Keratinocyte (primary cell): ENCODE results near the gene LSM6. TPM values are rescaled to one million over a fixed set of nuclear protein-coding genes. Genes with fewer than 3 reads are reported as not detected.

Source experiments
- DNase-seq: peaks from one replicate; pipeline ENCODE4 v3.0.0-alpha.2; 2011; ENCODE audit warnings: low read depth, missing footprints, low spot score
- FAIRE-seq: peaks from 2 replicates; lab custom pipeline; 2011; peaks lifted over from hg19 to GRCh38; lab: Jason Lieb, UNC
- H2AFZ ChIP-seq: 2 replicates; pipeline ENCODE4 v1.6.0; 2012; ENCODE audit warnings: low read length, control low read depth, inconsistent platforms; ENCODE audit not compliant: control insufficient read depth
- H3K27ac ChIP-seq: 2 replicates; pipeline ENCODE4 v1.5.1; 2011; ENCODE audit warnings: low read length; ENCODE audit not compliant: control insufficient read depth, insufficient read depth
- H3K27me3 ChIP-seq: 3 replicates; pipeline ENCODE4 v1.6.0; 2011; ENCODE audit warnings: low read length; ENCODE audit not compliant: control insufficient read depth, insufficient read depth; ENCODE audit errors: extremely low read depth
- H3K36me3 ChIP-seq, 2 experiments: 2 replicates in 1 of 2; 3 replicates in 1 of 2; pipeline ENCODE4 v1.5.1; 2011; ENCODE audit warnings: low read length in 2 of 2, mild to moderate bottlenecking in 1 of 2; ENCODE audit not compliant: control insufficient read depth in 2 of 2, insufficient read depth in 2 of 2; ENCODE audit errors: extremely low read depth in 1 of 2
- H3K4me1 ChIP-seq: 3 replicates; pipeline ENCODE4 v1.5.1; 2011; ENCODE audit warnings: low read length; ENCODE audit not compliant: control insufficient read depth, insufficient read depth; ENCODE audit errors: extremely low read depth
- H3K4me2 ChIP-seq: 3 replicates; pipeline ENCODE4 v1.6.0; 2011; ENCODE audit warnings: low read depth, low read length; ENCODE audit not compliant: control insufficient read depth, insufficient read depth; ENCODE audit errors: extremely low read depth
- H3K4me3 ChIP-seq, 3 experiments: fragments of 200-600 bp in 1 of 3; sonication (generic) in 1 of 3; 2 replicates in 2 of 3; 3 replicates in 1 of 3; pipeline ENCODE4 v1.5.1; 2011 to 2016; ENCODE audit warnings: low read length in 3 of 3, mild to moderate bottlenecking in 3 of 3, control low read depth in 2 of 3, inconsistent platforms in 1 of 3, low read depth in 1 of 3, mixed read lengths in 1 of 3, mixed run types in 1 of 3, moderate library complexity in 1 of 3; ENCODE audit not compliant: control insufficient read depth in 2 of 3, insufficient read depth in 2 of 3; ENCODE audit errors: extremely low read depth in 1 of 3
- H3K79me2 ChIP-seq: 2 replicates; pipeline ENCODE4 v1.6.0; 2012; ENCODE audit warnings: low read length; ENCODE audit not compliant: control insufficient read depth, insufficient read depth
- H3K9ac ChIP-seq: 3 replicates; pipeline ENCODE4 v1.6.0; 2011; ENCODE audit warnings: low read length; ENCODE audit not compliant: control insufficient read depth, insufficient read depth; ENCODE audit errors: extremely low read depth
- H3K9me1 ChIP-seq: 3 replicates; pipeline ENCODE4 v1.6.0; 2011; ENCODE audit warnings: low read length; ENCODE audit not compliant: control insufficient read depth, insufficient read depth; ENCODE audit errors: extremely low read depth
- H3K9me3 ChIP-seq: 2 replicates; pipeline ENCODE4 v1.5.1; 2012; ENCODE audit warnings: low read depth, low read length; ENCODE audit not compliant: control insufficient read depth
- H4K20me1 ChIP-seq: 3 replicates; pipeline ENCODE4 v1.6.0; 2011; ENCODE audit warnings: low read length; ENCODE audit not compliant: control insufficient read depth, insufficient read depth; ENCODE audit errors: extremely low read depth
- CTCF ChIP-seq, 3 experiments: IDR thresholded peaks in 1 of 3; conservative IDR thresholded peaks in 1 of 3; optimal IDR thresholded peaks in 1 of 3; 2 replicates in 2 of 3; 3 replicates in 1 of 3; pipeline versions ENCODE3 to v1.5.1; 2011; ENCODE audit warnings: low read length in 3 of 3, mild to moderate bottlenecking in 3 of 3, moderate library complexity in 2 of 3, control low read depth in 1 of 3, inconsistent platforms in 1 of 3; ENCODE audit not compliant: insufficient read depth in 2 of 3; ENCODE audit errors: extremely low read depth in 1 of 3
- EZH2 ChIP-seq: IDR thresholded peaks from one replicate; pipeline ENCODE4 v1.6.1; 2012; ENCODE audit warnings: inconsistent platforms, mild to moderate bottlenecking, low read length, moderate library complexity
- dilution Hi-C: fragments of 300-500 bp; cut with MboI; formaldehyde crosslinking; loops from one replicate; pipeline ENCODE4 v1.7.0; 2020; ENCODE audit warnings: low sequenced_read_pairs; ENCODE audit not compliant: extremely low pct_ligation_motif_present
- polyA minus RNA-seq, 3 experiments: library from RNA; depleted of rRNA, polyadenylated mRNA; stranded (reverse); fragments of >200 nt; gene quantifications; 1 replicate in 1 of 3; 2 replicates in 1 of 3; 3 replicates in 1 of 3; pipeline ENCODE4 v1.2.3, GENCODE V29; 2011
- polyA plus RNA-seq, 5 experiments: library from polyadenylated mRNA; depleted of rRNA in 3 of 5; stranded (reverse) in 3 of 5; stranded (forward) in 1 of 5; unstranded in 1 of 5; fragments of >200 nt; gene quantifications; 1 replicate in 1 of 5; 2 replicates in 3 of 5; 3 replicates in 1 of 5; pipeline versions ENCODE4 v1.2.1 to v1.2.3, GENCODE V29; 2011 to 2012; ENCODE audit warnings: missing spikeins in 2 of 5, low read depth in 1 of 5, low replicate concordance in 1 of 5

LSM6 gene
- polyA plus RNA-seq (10.1 to 33.7 TPM (median 23.6 TPM) in 3 replicates), polyA minus RNA-seq (3.3 to 11.9 TPM (median 8.0 TPM) in 3 replicates)
- polyA plus RNA-seq (2011; ENCODE audit: low read depth): 48.7 TPM
- 14.9 and 17.2 TPM in 2 replicates for polyA plus RNA-seq (2011; cell fraction: cytosol; rRNA removed)
- 6.2 and 7.8 TPM in 2 replicates for polyA plus RNA-seq (2011; cell fraction: nucleus; rRNA removed)
- 19.1 and 36.9 TPM in 2 replicates for polyA plus RNA-seq (2012; ENCODE audit: low replicate concordance)
- polyA minus RNA-seq (2011; cell fraction: cytosol; rRNA and poly(A)+ RNA removed): 5.0 TPM
- polyA minus RNA-seq (2011; cell fraction: nucleus; rRNA and poly(A)+ RNA removed): 4.1 and 4.6 TPM in 2 replicates

GRCh38 chr4:146175541-146176453 lies at the start of gene LSM6:
TSS of gene LSM6 (plus strand) at chr4:146175718. CDS start at chr4:146182922, 7,204 bp downstream.
- peak; percentile 59 for FAIRE-seq
- Histone ChIP-seq H3K36me3 (peaks cover 0 to 2% of the 10 kb centered on the region in 2 experiments), H3K4me2 (peak within 1 kb of the TSS; percentile 87), H3K79me2 (peaks cover 48% of the 10 kb centered on the region), H3K9me3 (no peaks in the 10 kb centered on the region), H4K20me1 (no peaks in the 10 kb centered on the region), H3K9ac (peak within 1 kb of the TSS; percentile 84), H3K9me1 (no peaks in the 10 kb centered on the region), H3K27ac (peak within 1 kb of the TSS; percentile 70), H2AFZ (peak within 1 kb of the TSS; percentile 84), H3K4me3 (peak within 1 kb of the TSS; percentile 74 to 94 (median 79)), H3K27me3 (no peaks in the 10 kb centered on the region), H3K4me1 (peaks cover 19% of the 10 kb centered on the region)
- dilution Hi-C loops: no loop called here
- DNase-seq: peak; percentile 5
- TF ChIP-seq EZH2 (no peak), CTCF (optimal IDR thresholded peaks at IDR 0.05 in 1 of 3, IDR thresholded peaks at IDR 0.05 in 1 of 3, conservative IDR thresholded peaks at IDR 0.05 in 1 of 3; ENCODE audit: extremely low read depth in 1 of 3, insufficient read depth in 2 of 3, low read length in 3 of 3) (no peak)

DNA sequence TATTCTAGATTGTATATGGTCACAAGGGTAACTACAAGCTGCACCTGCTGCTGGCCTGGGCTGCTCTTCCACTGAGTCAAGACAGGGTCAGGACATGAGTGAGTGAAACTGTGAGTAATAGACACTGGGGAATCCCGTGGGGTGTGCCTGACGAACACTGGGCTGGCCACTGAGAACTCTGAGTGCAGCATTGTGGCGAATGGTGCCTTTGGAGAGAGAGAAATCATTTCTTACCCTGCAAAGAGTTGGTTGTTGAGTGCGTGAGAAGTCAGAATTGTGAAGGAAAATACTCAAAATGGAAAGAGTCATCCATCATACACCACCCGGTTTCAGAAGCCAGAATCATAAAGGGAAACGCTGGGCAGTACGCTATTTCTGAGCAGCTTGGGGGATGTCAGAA lies 43.1 kb upstream of the LSM6 start:
- FAIRE-seq: no peak
- H3K36me3 ChIP-seq: no peaks in the 10 kb centered on the region
- dilution Hi-C loops: no loop called here
- no peaks in the 10 kb centered on the region for H3K9me1 ChIP-seq
- H3K4me1 ChIP-seq: no peaks in the 10 kb centered on the region
- H3K9ac ChIP-seq: no peak overlapping the region
- no peak overlapping the region for H3K4me3 ChIP-seq
- H3K27ac ChIP-seq: no peak overlapping the region
- H3K4me2 ChIP-seq: no peak overlapping the region
- H3K9me3 ChIP-seq: no peaks in the 10 kb centered on the region
- H3K27me3 ChIP-seq: no peaks in the 10 kb centered on the region
- no peak overlapping the region for H2AFZ ChIP-seq
- no peaks in the 10 kb centered on the region for H4K20me1 ChIP-seq
- no peaks in the 10 kb centered on the region for H3K79me2 ChIP-seq
- TF ChIP-seq CTCF (optimal IDR thresholded peaks at IDR 0.05 in 1 of 3, IDR thresholded peaks at IDR 0.05 in 1 of 3, conservative IDR thresholded peaks at IDR 0.05 in 1 of 3; ENCODE audit: extremely low read depth in 1 of 3, insufficient read depth in 2 of 3, low read length in 3 of 3): no peak
- TF ChIP-seq EZH2: no peak
- no peak for DNase-seq
